ENCODE results near the gene HES1. TPM values are rescaled to one million over a fixed set of nuclear protein-coding genes. Genes with fewer than 3 reads are reported as not detected.
"Not testable (repeated sequence)": the region's sequence is repeated elsewhere in the genome, so short reads cannot be mapped to it uniquely, and the experiment has no call there.

Gene HES1
- under 1 TPM; 0.40 to 0.50 TPM for total RNA-seq

DNA sequence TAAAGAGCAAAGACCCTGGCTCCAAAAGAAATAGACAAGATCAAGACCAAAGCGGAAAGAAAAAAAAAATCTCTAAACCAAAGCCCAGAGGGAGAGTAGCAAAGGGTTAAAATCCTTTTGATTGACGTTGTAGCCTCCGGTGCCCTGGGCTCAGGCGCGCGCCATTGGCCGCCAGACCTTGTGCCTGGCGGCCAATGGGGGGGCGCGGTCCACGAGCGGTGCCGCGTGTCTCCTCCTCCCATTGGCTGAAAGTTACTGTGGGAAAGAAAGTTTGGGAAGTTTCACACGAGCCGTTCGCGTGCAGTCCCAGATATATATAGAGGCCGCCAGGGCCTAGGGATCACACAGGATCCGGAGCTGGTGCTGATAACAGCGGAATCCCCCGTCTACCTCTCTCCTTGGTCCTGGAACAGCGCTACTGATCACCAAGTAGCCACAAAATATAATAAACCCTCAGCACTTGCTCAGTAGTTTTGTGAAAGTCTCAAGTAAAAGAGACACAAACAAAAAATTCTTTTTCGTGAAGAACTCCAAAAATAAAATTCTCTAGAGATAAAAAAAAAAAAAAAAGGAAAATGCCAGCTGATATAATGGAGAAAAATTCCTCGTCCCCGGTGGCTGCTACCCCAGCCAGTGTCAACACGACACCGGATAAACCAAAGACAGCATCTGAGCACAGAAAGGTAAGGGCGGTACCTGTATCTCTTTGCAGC is at the start of gene HES1:
Gene HES1 (plus strand): TSS at position 343 of the 713 bp plus-strand sequence. CDS start 233 bp downstream, at position 576.
- Mint-ChIP-seq H3K4me3 (peak within 1 kb of the TSS; percentile 72), H3K27ac (peak within 1 kb of the TSS; percentile 39), H3K27me3 (peaks cover 59% of the 10 kb centered on the region), H3K4me1 (peaks cover 43% of the 10 kb centered on the region), H3K9me3 (ENCODE audit: low read depth) (no peaks in the 10 kb centered on the region), H3K36me3 (ENCODE audit: low read depth) (no peaks in the 10 kb centered on the region)
- ATAC-seq (peak; percentile 45), DNase-seq (peak; percentile 74)
- intact Hi-C loops (cut with DNase I, micrococcal nuclease), result loop anchor here (1.0 to 10.0 kb wide), 14 partner anchors 64 to 543 kb away; partner anchors contain the start of genes GP5 (in 2 of the 2), ATP13A3 (in 1 of the 2), LSG1 (in 1 of the 2) and OPA1 (in 1 of the 2)
- ChIA-PET POLR2A (no interaction called here), CTCF (interaction anchor here (0.7 to 1.9 kb wide), 4 partner anchors 11 to 114 kb away, joined by 3 to 6 read pairs (median 4); no protein-coding TSS in a partner anchor)

GRCh38 chr3:194086388-194087075 is 49.4 kb upstream of the HES1 start:
- Mint-ChIP-seq H3K9me3 (ENCODE audit: low read depth) (no peaks in the 10 kb centered on the region), H3K4me3 (no peak overlapping the region), H3K4me1 (peaks cover 14% of the 10 kb centered on the region), H3K27me3 (peaks cover 6% of the 10 kb centered on the region), H3K27ac (no peak overlapping the region), H3K36me3 (ENCODE audit: low read depth) (no peaks in the 10 kb centered on the region)
- CTCF ChIA-PET, result interaction anchor here (1.1 to 1.3 kb wide), 2 partner anchors 12 to 14 kb away, joined by 3 read pairs; no protein-coding TSS in a partner anchor
- ATAC-seq, result no peak
- no peak for DNase-seq
- intact Hi-C loops (cut with DNase I, micrococcal nuclease), result no loop called here
- POLR2A ChIA-PET, result no interaction called here

DNA sequence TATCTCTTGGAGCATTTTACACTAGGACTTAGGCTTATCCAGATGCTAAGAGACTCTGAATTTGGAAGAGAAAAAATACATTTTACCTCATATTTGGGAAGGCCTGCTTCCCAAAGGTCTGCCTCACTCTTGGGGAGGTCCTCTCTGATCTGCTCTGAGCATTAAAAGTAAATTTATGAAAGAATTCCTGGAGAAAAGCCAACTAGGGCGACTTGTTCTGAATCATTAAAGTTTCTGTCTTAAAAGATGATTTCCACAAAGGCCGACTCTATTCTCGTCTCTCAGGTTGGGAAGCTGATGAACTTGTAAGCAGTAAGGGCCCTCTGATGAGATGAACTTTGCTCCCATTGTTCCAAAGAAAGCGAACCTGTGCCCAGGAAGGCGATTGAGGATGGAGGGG is 48.7 kb upstream of the HES1 start:
- Mint-ChIP-seq H3K36me3 (ENCODE audit: low read depth) (no peaks in the 10 kb centered on the region), H3K9me3 (ENCODE audit: low read depth) (no peaks in the 10 kb centered on the region), H3K27me3 (peaks cover 6% of the 10 kb centered on the region), H3K4me1 (peaks cover 14% of the 10 kb centered on the region), H3K4me3 (no peak overlapping the region), H3K27ac (no peak overlapping the region)
- ChIA-PET POLR2A (no interaction called here), CTCF (interaction anchor here (1.1 kb wide), 1 partner anchor 11 kb away, joined by 3 read pairs; no protein-coding TSS in a partner anchor)
- intact Hi-C loops (cut with DNase I, micrococcal nuclease), result no loop called here
- DNase-seq, result no peak
- ATAC-seq, result no peak

DNA sequence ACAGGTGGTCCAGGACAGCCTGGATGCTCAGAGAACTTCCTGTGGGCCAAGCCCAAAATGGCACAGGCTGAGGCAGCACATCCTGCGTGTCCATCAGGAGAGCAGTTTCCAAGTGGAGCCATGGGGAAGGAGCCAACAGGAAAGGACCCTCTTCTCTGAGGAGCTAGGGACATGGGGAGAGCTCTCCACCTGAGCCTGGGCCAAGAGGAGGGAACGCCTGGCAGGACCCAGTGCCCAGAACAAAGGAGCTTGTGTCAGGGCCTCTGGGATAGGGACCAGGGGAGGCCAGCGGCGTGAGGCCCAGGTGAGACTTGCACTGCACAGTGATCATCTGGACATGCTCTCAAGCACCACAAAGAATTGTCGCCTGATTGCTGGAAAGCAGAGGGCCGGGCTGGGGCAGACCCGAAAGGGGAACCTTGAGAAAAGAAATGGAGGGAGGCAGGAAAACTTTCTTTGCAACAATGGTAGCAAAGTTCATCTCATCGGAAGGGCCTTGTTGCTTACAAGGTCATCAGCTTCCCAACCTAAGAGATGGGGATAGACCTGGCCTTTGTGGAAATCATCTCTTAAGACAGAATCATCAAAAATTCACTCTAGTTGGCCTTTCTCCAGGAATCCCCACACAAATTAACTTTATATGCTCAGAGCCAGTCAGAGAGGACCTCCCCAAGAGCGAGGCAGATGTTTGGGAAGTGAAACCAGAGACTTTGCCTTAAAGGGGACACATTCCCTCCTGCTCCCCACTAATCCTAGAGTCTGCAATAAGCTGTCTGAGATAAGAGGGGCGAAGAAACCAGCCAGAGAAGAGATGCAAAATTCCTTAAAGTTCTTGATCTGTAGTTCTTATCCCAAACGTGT is 47.7 kb upstream of the HES1 start:
- intact Hi-C loops (cut with DNase I, micrococcal nuclease), result no loop called here
- no peak overlapping the region for H3K4me3 Mint-ChIP-seq
- H3K27me3 Mint-ChIP-seq, result peaks cover 4% of the 10 kb centered on the region
- POLR2A ChIA-PET, result no interaction called here
- H3K36me3 Mint-ChIP-seq (ENCODE audit: low read depth), result no peaks in the 10 kb centered on the region
- H3K9me3 Mint-ChIP-seq (ENCODE audit: low read depth), result no peaks in the 10 kb centered on the region
- ATAC-seq (no peak), DNase-seq (no peak)
- H3K27ac Mint-ChIP-seq, result no peak overlapping the region
- CTCF ChIA-PET, result interaction anchor here (1.1 kb wide), 1 partner anchor 10 kb away, joined by 3 read pairs; no protein-coding TSS in a partner anchor
- H3K4me1 Mint-ChIP-seq, result peaks cover 14% of the 10 kb centered on the region

DNA sequence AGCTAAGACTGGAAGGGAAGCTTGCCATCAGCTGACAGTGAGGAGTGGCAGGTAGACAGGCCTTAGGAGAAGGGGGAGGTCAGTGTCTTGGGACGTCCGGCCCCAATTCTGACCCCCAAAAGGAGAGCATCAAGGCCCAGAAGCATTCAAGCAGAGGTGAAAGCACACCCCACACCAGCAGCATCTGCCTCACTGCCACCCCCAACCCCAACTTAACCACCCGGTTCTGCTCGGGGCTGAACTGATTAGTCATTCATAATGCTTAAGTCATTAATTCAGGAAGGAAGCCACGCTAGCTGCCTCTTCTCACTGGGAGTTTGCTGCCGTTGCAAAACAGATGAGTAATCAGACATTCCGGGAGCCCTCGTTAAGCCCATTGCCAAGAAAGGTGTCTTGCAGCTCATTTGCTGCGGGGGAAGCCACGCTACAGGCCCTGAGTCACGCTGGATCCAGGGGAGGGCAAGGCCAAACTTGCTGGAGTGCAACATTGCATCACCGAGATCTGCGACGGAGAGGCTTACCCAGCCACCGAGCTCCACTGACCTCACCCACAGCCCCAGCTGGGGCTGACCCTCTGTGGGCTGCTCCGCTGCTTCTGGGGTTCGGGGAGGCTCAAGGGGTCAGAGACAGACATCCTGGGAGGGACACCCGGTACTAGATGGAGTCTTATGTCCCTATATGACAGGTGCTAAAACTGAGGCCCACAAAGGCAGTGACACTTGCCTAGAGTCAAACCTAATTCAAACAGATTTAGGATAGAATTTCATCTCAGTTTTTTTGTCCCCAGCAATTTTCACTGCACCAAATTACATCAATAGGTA is 46.4 kb upstream of the HES1 start:
- intact Hi-C loops (cut with DNase I, micrococcal nuclease), result no loop called here
- POLR2A ChIA-PET, result no interaction called here
- H3K4me1 Mint-ChIP-seq, result peaks cover 7% of the 10 kb centered on the region
- DNase-seq, result peak; percentile 58
- no peak overlapping the region for H3K4me3 Mint-ChIP-seq
- peak; percentile 89 for ATAC-seq
- no peaks in the 10 kb centered on the region for H3K36me3 Mint-ChIP-seq (ENCODE audit: low read depth)
- H3K9me3 Mint-ChIP-seq (ENCODE audit: low read depth), result no peaks in the 10 kb centered on the region
- CTCF ChIA-PET, result no interaction called here
- no peak overlapping the region for H3K27ac Mint-ChIP-seq
- H3K27me3 Mint-ChIP-seq, result peaks cover 4% of the 10 kb centered on the region

- CTCF ChIA-PET, result interaction anchor here (0.6 to 1.0 kb wide), 2 partner anchors 9 to 312 kb away, joined by 3 read pairs; no protein-coding TSS in a partner anchor
- H3K27me3 Mint-ChIP-seq; H3K36me3 Mint-ChIP-seq (ENCODE audit: low read depth); H3K9me3 Mint-ChIP-seq (ENCODE audit: low read depth); H3K27ac Mint-ChIP-seq; H3K4me3 Mint-ChIP-seq; DNase-seq; H3K4me1 Mint-ChIP-seq; intact Hi-C loops (cut with DNase I, micrococcal nuclease); ATAC-seq: not testable (repeated sequence)
- POLR2A ChIA-PET, result interaction anchor here (0.7 kb wide), 1 partner anchor 543 kb away, joined by 3 read pairs; no protein-coding TSS in a partner anchor
Measured at GRCh38 chr3:194090178-194090555, 45.8 kb upstream of the HES1 start.

- Mint-ChIP-seq H3K9me3 (ENCODE audit: low read depth) (no peaks in the 10 kb centered on the region), H3K4me3 (no peak overlapping the region), H3K36me3 (ENCODE audit: low read depth) (no peaks in the 10 kb centered on the region), H3K4me1 (peaks cover 15% of the 10 kb centered on the region), H3K27ac (no peak overlapping the region), H3K27me3 (peaks cover 4% of the 10 kb centered on the region)
- ChIA-PET CTCF (interaction anchor here (0.6 to 1.0 kb wide), 2 partner anchors 9 to 312 kb away, joined by 3 read pairs; no protein-coding TSS in a partner anchor), POLR2A (interaction anchor here (0.7 kb wide), 1 partner anchor 542 kb away, joined by 3 read pairs; no protein-coding TSS in a partner anchor)
- DNase-seq (no peak), ATAC-seq (no peak)
- intact Hi-C loops (cut with DNase I, micrococcal nuclease), result no loop called here
Measured at GRCh38 chr3:194090716-194091115, 45.2 kb upstream of the HES1 start.

- ATAC-seq (no peak), DNase-seq (no peak)
- Mint-ChIP-seq H3K9me3 (ENCODE audit: low read depth) (no peaks in the 10 kb centered on the region), H3K36me3 (ENCODE audit: low read depth) (no peaks in the 10 kb centered on the region), H3K4me3 (no peak overlapping the region), H3K27ac (no peak overlapping the region), H3K27me3 (peaks cover 4% of the 10 kb centered on the region), H3K4me1 (peaks cover 17% of the 10 kb centered on the region)
- CTCF ChIA-PET, result interaction anchor here (1.0 kb wide), 1 partner anchor 10 kb away, joined by 3 read pairs; no protein-coding TSS in a partner anchor
- intact Hi-C loops (cut with DNase I, micrococcal nuclease), result no loop called here
- POLR2A ChIA-PET, result no interaction called here
Measured at GRCh38 chr3:194091141-194091540, 44.8 kb upstream of the HES1 start.

DNA sequence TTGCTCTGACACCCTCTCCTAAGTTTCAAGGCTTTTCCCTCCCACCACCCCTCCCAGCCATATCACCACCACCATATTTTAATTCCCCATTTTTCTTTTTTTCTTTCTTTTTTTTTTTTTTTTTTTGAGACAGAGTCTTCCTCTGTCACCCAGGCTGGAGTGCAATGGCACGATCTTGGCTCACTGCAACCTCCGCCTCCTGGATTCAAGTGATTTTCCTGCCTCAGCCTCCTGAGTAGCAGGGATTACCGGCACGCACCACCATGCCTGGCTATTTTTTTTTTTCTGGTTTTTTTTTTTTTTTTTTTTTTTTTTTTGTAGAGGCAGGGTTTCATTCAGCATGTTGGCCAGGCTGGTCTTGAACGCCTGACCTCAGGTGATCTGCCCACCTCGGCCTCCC is 44.1 kb upstream of the HES1 start:
- H3K4me1 Mint-ChIP-seq, result peaks cover 17% of the 10 kb centered on the region
- H3K27me3 Mint-ChIP-seq; POLR2A ChIA-PET; H3K4me3 Mint-ChIP-seq; ATAC-seq; CTCF ChIA-PET; H3K36me3 Mint-ChIP-seq (ENCODE audit: low read depth); H3K9me3 Mint-ChIP-seq (ENCODE audit: low read depth); H3K27ac Mint-ChIP-seq; DNase-seq; intact Hi-C loops (cut with DNase I, micrococcal nuclease): not testable (repeated sequence)

DNA sequence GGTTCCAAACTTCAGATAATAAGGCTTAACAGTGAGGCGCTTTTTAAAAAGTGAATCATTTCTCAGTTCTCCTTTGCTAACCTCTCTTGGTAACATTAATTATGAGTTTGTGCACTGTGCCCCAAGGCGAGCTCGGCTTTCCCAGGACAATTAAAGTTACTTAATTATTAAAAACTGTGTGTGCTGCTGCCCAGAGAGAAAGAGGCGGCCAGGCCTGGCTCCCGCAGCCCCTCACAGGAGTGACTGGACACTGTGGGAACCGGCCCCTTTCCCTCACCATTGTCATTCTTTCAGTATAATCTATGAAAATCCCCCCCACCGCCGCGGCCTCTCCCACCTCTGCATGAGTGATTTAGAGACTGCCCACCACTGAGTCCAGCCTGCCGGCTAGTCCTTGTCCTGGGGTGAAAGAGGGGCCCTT is 43.1 kb upstream of the HES1 start:
- CTCF ChIA-PET, result no interaction called here
- Mint-ChIP-seq H3K4me3 (no peak overlapping the region), H3K9me3 (ENCODE audit: low read depth) (no peaks in the 10 kb centered on the region), H3K27me3 (no peaks in the 10 kb centered on the region), H3K27ac (no peak overlapping the region), H3K36me3 (ENCODE audit: low read depth) (no peaks in the 10 kb centered on the region), H3K4me1 (peaks cover 17% of the 10 kb centered on the region)
- intact Hi-C loops (cut with DNase I, micrococcal nuclease), result no loop called here
- DNase-seq, result no peak
- POLR2A ChIA-PET, result no interaction called here
- ATAC-seq, result no peak
